ENCODE results near the gene AKAP3.

AKAP3 gene

DNA sequence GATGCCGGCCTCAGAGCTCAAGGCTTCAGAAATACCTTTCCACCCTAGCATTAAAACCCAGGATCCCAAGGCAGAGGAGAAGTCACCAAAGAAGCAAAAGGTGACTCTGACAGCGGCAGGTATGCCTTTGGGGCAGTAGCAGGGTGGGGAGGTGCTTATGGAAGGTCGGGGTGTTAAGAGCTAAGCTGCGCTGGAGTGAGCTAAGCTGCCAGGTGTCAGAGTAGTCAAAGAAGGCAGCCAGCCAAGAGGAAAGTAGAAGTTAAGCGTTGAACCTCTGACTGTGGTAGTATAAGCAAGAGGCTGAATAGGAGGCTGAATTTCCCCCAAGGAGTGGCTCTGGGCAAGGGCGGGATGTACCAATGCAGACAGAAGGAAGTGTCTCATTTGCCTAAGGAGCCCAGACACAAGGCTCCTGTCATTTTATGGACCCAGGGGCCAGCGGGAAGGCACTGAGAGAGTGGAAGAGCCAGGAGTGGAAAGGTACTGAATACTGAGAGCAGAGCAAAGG lies 57.6 kb downstream of the AKAP3 start:
- DNase-seq: peak; percentile 84

DNA sequence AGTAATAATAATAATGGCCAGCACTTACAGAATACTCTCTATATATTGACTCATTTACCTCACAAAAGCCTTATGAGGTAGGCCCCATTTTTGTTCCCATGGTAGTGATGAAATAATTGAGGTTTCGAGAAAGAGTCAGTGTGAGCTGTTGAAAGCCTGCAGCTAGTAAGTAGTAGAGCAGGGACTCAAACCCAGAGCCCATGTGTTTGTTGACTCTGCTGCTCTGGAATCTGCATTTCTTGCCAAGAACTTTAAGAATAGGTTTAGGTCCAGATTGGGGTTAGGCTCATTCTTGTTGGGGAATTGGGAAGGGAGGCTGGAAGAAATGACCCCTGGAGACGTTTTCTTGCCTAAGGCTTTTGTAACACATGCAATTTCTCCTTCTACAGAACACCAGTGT lies 58.9 kb downstream of the AKAP3 start:
- no peak for DNase-seq

DNA sequence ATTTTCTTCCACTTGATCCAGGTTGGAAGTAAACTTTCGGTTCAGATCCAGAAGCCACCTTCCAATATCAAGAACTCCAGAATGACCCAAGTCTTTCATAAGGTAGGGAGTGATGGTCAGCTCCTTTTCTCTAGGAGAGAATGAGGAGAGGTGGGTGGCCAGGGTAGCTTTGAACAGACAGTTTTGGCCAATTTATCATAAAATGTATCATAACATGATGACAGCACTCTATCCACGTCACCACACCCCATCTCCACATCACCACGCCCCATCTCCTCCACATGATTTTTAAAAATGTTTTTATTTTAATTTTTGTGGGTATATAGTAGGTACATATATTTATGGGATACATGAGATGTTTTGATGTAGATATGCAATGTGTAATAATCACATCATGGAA lies 59.9 kb downstream of the AKAP3 start:
- DNase-seq: no peak

DNA sequence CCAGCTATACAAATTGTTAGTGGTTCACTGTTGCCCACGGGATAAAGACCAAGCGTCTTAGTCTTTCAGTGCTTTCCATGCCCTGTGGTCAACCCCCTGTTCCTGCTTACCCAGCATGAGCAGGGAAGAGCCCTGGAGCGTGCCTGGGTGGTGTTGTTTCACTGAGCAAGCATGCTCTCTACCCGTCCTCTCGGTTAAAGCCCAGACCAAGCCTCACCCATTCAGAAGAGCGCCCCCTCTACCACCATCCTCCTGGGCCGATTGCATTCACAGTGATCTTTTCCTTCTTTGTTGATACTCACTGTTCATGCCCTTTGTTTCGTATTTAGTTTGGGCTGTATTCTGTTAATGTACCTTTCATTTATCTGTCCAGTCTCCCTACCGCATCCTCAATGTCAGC lies 61.7 kb downstream of the AKAP3 start:
- DNase-seq: no peak

DNA sequence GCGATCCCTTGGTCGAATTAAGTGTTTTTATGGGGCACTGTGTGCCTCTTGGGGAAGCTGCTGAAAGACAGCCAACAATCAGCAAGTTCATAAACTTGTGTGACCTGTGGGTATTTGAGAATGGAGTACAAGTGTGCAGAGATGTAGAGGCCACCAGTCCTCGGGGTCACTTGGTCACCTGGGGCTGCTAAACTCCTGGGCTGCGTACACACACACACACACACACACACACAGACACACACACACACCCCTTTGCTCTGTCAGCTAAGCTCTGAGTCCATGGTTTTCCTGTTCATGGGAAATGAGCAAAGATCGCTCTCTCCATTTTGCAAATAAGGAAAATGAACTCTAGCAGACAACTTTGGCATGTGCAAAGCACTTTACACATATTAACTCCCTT lies 62.4 kb downstream of the AKAP3 start:
- DNase-seq: no peak

DNA sequence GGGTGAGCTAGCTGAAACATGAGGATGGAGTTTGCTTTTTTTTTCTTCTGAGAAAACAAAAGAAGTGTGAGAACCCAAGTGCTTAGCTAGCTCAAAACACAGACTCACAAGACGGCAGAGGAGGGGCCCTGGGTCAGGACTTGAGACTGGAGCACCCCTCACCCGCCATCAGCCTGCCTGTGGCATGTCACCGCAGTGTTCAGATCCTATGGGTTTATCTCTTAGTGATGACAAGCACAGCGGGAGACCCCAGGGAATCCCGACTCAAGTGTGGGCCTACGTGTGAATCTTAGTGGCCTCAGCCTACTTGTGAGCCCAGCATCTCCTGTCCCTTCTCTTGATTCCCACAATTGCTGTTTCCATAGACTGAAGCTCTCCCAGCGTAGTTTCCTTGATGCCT lies 64.0 kb downstream of the AKAP3 start:
- DNase-seq: no peak

DNA sequence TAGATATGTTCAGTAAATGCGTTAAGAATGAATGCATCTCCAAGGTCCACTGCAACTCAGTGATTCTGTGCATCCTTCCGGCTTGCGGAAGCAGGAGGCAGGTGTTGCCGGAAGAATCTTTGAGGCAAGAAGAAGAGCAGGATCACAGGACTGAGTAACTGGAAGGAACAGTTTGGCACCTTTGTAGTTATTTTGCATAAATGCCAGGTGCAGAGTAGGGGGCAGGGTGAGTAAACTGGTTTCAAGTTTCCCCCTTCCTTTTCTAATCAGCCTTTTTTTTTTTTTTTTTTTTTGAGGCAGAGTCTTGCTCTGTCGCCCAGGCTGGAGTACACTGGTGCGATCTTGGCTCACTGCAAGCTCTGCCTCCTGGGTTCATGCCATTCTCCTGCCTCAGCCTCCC lies 64.6 kb downstream of the AKAP3 start:
- DNase-seq: no peak

DNA sequence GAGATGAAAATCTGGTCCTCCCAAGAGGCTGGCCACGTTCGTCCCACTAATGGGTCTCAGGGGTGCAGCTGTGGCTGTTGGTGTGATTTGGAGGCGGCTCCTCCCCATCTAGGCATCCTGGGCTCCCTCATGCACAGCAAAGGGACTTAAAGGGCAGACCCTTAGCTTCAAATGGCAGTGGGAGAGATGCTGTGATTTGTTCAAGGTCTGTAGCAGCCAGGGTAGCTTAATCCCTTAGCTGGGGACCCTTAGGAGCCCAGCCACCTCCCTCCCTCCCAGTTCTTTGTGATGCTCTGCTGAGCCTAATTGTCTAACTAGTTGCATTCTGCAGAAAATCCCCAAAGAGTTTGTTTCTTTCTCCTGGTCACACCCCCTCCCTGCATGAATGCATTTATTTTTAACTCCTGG lies 68.6 kb downstream of the AKAP3 start:
- no peak for DNase-seq

DNA sequence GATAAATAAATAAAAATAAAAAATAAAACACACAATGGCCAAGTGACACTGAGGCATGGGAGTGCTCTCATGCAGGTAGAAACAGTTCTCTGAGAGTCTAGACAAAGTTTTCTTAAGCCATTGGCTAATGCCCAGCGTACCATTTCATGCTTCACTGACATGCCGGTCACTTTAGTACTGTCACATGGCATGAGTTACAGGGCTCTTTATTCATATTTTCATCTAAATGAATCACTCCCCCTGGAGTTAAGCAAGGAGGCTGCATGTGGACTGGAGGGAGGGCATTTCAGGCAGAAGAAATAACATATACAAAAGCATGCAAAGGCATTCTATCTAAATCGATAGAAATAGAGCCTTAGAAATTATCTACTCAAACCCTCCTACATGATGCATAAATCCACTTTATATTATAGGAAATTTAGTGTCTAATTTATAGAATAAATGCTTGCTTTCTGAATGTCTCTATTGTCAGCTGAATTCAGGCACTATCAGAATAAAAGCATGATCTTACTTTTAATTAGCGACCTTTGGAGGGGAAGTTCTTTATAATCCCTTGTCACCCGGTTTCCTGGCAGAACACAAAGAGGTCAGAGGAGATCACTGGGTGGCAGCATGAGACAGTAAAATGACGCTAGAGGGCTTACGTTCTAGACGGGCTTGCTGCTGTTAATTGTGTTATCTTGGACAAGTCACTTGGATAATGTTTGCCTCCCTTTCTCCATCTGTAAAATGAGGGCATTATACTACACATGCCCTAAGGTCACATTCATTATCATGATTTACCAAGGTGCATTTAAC lies 69.3 kb downstream of the AKAP3 start:
- no peak for DNase-seq

DNA sequence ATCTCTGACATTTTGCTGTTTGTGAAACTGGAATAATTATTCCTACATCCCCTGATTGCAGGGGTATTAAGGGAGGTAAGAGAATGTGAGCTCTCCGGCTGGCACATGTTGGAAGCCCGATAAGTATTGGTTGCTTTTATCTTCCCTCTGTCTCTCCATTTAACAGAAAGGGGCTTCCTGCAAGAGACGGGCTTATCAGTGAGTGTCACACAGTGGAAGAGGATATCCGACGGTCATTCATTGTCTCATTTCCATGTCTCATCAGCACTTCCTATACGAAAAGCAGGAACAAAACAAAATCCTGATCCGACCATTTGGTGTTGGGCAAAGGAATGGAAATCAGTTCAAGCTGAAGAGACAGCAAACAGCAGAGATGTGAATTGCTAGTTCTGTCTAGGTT lies 76.2 kb downstream of the AKAP3 start:
- no peak for DNase-seq

DNA sequence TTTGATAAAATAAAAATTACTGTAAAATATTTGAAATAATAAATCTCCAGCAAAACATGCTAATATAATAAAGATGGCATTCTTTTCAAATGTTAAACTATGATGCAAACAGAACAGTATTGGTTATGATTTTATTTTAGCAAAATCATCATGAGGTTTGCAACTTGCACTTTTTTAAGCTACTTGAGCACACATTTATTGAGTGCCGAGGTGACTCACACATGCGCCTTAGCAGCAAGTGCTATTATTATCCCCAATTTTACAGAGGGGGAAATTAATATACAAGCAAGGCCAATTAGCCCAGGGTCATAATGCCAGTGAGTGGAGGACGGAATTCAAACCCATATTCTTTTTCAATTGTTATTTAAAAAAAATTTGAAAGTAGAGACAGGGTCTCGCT lies 79.6 kb downstream of the AKAP3 start:
- DNase-seq: no peak

DNA sequence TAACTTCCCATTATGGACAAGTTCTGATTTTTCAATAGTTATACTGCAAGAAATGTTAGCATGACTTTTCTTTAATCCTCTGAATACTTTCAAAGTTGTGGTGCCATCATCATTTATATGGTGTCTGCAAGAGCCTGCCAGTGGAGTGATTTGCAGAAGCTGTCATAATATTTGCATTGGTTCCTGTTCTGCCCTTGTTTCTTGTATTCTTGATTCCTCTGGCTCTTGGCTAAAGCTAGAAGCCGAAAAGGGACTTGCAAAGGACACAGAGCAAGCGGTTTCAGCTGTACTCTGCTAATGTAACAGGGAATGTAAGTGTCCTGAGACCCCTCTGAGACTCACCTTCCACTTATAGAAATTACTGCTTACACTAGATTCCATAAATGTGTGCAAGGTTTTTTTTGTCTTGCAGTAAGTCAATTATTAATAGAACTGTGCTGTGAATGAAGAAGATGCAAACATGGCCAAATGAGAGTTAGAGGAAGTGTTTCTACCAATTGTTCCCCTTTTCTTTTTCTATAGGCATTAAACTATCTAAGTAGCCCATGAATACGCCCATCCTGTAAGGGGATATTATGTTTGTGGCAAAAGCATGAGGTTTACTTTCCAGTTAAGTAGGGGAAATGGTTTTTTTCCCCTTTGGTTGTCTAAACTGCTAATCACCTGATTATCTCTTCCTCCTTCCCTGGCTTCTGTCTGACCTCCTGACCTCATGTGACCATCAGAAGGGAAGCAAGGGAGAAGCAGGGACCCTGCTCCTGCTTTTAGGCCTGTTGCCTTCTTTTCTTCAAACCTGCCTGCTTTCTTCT lies 81.6 kb downstream of the AKAP3 start:
- no peak for DNase-seq

DNA sequence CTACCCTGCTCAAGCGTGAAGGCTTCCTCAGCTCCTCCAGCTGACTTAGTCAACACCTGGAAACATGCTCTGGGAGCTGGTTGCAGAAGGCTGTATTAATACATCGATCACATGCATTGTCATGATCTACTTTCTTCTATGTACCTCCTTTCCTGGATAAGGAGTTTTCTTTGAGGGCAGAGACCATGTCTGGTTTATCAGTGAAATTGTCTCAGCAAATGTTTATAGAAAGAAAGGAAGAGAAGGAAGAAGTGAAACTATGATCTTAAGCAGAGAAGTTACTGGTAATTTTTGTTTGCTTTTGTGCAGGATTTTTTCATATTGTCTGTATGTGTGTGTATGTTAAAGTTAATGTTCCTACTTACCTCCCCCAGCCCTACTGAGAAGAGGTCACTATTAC lies 82.4 kb downstream of the AKAP3 start:
- no peak for DNase-seq

Data from DMS79 treated with DMSO at 0.1 percent for 48 hours (cell line).